Putamen (tissue), 1 donor: ENCODE measurements around the gene CD27.
"Not testable (repeated sequence)": the region's sequence is repeated elsewhere in the genome, so short reads cannot be mapped to it uniquely, and the experiment has no call there.

ENCODE experiments used
- DNase-seq: peaks from one replicate; pipeline ENCODE4 v3.0.0-alpha.2; 2016; ENCODE audit warnings: low spot score

CD27 gene

GRCh38 chr12:6488240-6488639 lies 43.5 kb downstream of the CD27 start:
- no peak for DNase-seq

- no peak for DNase-seq
Measured at GRCh38 chr12:6489449-6489848, 44.7 kb downstream of the CD27 start.

GRCh38 chr12:6490673-6491072 lies 45.9 kb downstream of the CD27 start:
- not testable (repeated sequence) for DNase-seq

- DNase-seq: peak; percentile 96
Measured at GRCh38 chr12:6492838-6493496, 48.2 kb downstream of the CD27 start, which contains the start of gene MRPL51. Gene MRPL51 (minus strand): TSS chr12:6493262. CDS start chr12:6493136, 126 bp downstream.

- DNase-seq: peak; percentile 97
Measured at GRCh38 chr12:6493497-6494257, 48.9 kb downstream of the CD27 start, which contains the start of gene NCAPD2. Gene NCAPD2 (plus strand): TSS chr12:6494102. CDS start chr12:6495099, 997 bp downstream.

GRCh38 chr12:6494258-6494743 lies 49.5 kb downstream of the CD27 start:
- DNase-seq: no peak

GRCh38 chr12:6494968-6495367 lies 50.2 kb downstream of the CD27 start:
- DNase-seq: no peak

GRCh38 chr12:6497291-6497690 lies 52.5 kb downstream of the CD27 start:
- DNase-seq: peak; percentile 59

- no peak for DNase-seq
Measured at GRCh38 chr12:6500466-6500865, 55.7 kb downstream of the CD27 start.
